HPDE6-E6E7 (cell line): ENCODE data around the gene TMTC2.

Source experiments
- DNase-seq: peaks from one replicate; pipeline ENCODE4 v3.0.0; 2011; ENCODE audit warnings: missing footprints; ENCODE audit errors: extremely low spot score

TMTC2 gene

GRCh38 chr12:83015390-83016217 is 328.9 kb downstream of the TMTC2 start:
- DNase-seq, result peak; percentile 5

GRCh38 chr12:83016218-83016835 is 329.6 kb downstream of the TMTC2 start:
- DNase-seq, result peak; percentile 43

GRCh38 chr12:83016991-83017390 is 330.3 kb downstream of the TMTC2 start:
- no peak for DNase-seq

DNA sequence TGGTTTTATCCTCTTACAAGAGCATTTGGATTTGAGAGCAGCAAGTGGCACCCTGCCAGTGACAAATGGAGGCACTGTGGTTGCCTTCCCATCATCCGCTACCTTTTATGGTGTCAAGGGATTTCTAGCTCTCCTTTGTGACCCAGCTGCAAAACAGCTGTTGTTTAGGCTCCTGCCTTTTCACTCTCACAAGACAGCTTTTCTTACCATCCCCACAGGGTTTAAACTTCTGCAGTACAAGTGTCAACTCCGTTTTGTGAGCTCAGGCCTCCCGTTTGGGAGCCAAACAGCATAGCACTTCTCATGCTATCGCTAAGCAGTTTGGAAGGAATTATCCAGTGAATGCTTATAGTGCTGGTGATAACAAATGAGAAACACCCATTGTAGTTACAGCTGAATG is 331.4 kb downstream of the TMTC2 start:
- no peak for DNase-seq

DNA sequence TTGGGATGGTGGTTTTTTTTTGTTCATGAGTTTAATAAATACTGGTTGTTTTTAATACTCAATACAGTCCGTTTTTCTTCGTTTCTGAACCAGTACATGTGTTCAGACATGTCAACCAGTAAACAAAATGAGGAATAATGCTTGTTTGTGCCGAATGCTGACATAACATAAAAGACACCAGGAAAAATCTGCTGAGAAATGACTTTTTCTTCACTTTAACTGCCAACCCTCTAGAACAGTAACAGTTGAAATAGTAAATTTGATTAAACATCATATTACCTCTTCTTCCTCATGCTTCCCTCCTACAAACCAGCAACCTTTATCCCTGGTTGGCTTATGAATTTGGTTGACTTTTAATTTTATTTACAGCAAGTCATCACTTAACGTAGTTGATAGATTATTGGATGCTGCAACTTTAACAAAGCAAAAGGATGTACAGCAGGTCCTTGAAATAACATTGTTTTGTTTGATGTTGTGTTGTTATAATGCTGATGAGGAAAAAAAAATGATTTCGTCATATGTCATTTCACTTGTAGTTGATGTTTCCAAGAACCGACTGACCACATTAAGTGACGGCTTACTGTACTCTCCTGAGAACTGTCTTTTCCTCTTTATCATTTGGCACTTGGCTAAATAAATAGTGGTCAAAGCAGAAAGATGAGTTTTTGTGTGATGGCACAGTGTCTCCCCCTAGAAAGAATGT is 340.5 kb downstream of the TMTC2 start:
- DNase-seq, result no peak

- DNase-seq, result no peak
These were observed 344.5 kb downstream of the TMTC2 start for GRCh38 chr12:83031196-83031595.

DNA sequence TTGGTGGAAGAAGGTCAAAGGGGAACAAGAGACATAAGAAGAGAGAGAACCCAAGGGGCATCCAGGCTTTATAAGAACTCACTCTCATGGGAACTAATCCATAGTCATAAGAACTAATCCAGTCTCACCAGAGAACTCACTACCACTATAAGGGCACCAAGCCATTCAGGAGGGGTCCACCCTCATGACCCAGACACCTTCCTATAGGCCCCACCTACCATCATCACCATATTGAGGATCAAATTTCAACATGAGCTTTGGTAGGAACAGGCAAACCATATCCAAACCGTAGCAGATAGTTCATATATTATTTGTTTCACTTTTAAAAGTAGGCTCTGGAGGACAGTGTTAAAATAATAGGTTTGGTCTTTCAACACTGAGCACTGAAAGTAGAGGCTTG is 350.1 kb downstream of the TMTC2 start:
- no peak for DNase-seq

- DNase-seq, result no peak
These were observed 352.7 kb downstream of the TMTC2 start for GRCh38 chr12:83039413-83039812.

DNA sequence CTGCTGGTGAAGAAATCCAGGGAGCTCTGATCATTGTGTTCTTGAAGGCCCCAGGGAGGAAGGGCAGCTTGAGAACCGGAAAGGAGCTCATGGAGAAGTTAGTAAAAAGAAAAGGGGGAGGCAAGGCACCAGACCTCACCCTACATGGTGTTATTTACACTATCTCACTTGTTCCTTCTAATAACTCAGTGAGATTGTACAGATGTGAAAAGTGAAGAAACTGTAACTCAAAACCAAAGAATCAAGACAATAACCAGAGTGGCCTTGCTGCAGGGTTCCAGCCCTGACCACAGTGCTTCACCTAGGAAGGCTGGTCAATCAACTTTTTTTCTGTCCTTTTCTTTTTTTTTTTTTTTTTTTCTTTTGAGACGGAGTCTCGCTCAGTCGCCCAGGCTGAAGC is 353.6 kb downstream of the TMTC2 start:
- DNase-seq, result no peak

GRCh38 chr12:83040991-83041390 is 354.3 kb downstream of the TMTC2 start:
- no peak for DNase-seq

DNA sequence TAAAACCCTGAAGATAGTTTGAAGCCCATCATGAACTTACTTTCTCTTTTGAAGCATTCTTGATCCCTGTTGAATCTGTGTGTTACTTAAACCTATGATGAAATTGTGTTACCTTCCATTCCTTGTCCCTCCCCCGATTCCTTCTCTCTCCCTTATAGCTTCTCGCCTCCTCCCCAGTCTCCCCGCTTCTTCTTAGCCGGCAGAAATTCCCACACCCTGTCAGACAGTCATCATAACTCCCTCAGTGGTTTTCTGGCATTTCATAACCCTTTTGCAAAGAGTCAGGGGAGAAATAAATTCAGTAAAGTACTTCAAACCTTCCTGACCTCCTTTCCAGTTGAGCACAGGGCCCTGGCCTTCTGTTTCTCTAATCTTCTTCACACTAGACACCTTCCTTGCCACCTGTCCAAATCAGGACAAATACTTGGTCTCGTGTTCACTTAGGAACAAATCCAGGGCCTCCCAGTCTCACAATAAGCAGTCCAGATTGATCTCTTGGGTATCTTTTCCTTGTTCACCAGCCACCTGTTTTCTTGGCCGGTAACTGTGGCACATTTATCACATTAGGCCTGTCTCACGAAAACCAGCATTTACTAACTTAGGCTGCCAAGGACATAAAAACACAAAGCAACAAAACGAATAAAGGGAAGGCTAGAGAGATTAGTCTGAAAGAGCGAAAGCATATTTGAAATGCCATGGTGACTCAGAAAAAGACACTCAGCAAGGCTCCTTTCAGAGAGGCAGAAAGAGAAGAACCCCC is 355.9 kb downstream of the TMTC2 start:
- DNase-seq, result no peak

GRCh38 chr12:83044736-83045135 is 358.0 kb downstream of the TMTC2 start:
- no peak for DNase-seq

DNA sequence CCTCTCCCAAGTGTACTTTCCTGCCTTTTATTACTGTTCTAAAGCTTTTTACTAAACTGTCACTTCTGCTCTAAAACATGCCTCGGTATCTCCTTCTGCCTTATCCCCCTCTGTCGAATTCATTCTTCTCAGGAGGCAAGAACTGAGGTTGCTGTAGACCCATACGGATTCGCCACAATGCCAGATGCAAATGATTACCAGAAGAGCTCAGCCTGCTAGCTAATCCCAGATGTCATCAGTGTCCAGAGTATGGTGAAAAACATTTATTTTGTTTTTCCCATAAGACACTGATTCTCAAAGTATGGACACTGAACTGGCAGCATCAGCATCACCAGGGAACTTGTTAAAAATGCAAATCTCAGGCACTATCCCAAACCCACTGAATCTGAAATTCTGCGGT is 359.3 kb downstream of the TMTC2 start:
- DNase-seq, result no peak

DNA sequence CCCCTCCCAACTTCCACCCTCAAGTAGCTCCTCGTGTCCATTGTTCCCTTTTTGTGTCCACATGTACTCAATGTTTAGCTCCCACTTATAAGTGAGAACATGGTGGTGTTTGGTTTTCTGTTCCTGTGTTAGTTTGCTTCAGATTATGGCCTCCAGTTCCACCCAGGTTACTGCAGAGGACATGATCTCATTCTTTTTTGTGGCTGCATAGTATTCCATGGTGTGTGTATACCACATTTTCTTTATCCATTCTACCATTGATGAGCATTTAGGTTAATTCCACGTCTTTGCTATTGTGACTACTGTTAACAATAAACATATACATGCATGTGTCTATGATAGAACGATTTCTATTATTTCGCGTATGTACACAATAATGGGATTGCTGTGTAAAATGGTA is 362.6 kb downstream of the TMTC2 start:
- DNase-seq, result no peak

GRCh38 chr12:83052890-83053541 is 366.3 kb downstream of the TMTC2 start:
- no peak for DNase-seq

DNA sequence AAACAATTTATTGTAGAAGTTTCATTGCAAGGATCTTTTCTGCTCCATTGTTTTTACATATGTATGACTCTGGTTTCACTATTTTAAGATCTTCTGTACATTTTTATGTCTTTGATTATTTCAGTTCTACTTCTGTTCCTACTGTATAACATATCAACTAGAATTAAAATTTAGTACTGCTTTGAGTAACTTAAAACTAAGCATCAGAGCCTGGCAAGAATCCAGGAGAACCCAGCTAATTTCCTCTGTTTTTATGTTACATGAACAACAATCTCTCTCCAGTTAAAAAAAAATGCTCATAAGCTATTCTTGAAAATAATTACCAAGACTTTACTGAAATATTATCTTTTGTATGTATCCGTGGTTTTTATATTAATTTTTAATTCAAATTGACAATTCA is 370.7 kb downstream of the TMTC2 start:
- DNase-seq, result no peak

- DNase-seq, result no peak
These were observed 372.4 kb downstream of the TMTC2 start for GRCh38 chr12:83059107-83059506.

GRCh38 chr12:83065562-83065961 is 378.9 kb downstream of the TMTC2 start:
- no peak for DNase-seq

DNA sequence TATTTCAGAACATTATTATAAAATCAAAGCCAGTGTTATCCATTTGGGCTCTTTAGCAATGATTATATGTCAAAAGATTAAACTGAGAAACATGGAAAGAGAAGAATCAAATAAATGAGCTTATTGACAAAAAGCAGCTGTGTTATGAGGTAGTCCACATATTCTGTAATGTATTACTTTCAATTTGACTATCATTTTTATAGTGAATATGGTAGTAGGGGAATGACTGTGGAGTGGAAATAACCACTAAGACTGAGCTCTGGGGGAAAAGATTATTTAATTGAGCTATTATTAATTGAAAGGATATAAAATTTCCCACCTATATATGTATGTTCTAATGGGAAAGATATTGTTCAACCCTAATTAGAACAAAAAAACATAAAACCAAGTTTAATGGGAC is 381.3 kb downstream of the TMTC2 start:
- no peak for DNase-seq

DNA sequence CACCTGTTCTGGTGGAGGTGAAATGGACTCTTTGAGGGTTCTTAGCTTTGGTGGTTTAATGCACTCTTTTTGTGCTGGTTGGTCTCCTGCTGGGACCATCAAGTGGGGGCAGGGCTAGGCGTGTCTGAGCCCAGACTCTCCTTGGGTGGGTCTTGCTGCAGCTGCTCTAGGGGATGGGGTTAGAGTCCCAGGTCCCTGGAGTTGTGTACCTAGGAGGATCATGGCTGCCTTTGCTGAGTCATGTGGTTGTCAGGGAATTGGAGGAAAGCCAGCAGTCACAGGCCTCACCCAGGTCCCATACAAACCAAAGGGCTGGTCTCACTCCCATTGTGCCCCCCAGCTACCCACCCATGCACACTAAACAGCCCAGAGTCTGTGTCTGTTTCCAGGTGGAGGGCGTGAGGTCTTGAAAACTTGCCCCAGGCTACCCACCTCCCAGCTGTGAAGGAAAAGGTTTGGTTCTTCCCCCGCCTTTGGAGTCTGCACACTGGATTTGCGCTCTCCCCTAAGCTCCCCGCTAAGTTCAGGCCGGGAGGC is 387.7 kb downstream of the TMTC2 start:
- DNase-seq, result no peak

- DNase-seq, result no peak
These were observed 388.8 kb downstream of the TMTC2 start for GRCh38 chr12:83075471-83075870.
